ENCODE data around the gene ASCC1. TPM values are rescaled to one million over a fixed set of nuclear protein-coding genes. Genes with fewer than 3 reads are reported as not detected.

The ASCC1 gene
- total and polyA plus RNA-seq, 2 of the 13 experiments (the other 11 are each of a cell fraction or from before 2014, with no cell fraction given): 21.6 to 30.1 TPM

DNA sequence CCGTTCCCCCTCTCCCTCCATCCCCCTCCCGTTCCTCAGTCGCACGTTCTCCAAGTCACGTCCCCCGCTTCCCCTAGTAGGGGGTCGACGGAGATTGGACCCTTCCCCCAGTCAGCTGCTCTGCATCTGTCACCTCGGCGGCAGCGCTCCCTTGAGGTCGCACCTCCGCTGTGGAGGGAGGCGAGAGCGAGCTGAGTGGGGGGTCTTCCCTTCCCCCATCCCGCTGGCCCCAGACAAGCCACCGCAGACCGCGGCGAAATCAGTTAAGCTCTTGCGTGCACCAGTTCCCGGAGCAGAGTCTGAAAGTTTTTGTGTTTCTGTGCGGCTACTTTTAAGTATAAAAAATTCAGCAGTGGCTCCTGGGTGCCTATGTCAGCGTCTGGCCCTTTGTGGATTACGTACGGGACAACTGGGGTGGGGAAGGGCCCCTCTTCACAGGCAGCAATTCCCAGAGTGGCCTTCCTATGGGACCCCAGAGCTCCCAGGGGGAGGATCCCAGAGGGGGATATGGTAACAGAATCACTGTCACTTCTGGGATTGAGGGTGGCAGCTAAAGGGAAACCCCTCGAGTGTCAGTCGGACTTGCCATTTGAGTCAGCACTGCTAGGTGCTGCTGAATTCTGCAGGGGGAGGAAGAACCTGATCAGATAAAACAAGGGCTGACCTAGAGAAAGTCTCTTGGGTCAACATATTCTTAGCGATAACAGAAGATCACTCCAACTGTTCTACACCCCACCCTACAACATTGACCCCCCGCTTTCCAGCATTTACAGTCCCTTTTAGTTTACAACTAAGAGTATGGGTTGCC lies 45.1 kb upstream of the ASCC1 start (continued):
- TF ChIP-seq, protein P1, sequence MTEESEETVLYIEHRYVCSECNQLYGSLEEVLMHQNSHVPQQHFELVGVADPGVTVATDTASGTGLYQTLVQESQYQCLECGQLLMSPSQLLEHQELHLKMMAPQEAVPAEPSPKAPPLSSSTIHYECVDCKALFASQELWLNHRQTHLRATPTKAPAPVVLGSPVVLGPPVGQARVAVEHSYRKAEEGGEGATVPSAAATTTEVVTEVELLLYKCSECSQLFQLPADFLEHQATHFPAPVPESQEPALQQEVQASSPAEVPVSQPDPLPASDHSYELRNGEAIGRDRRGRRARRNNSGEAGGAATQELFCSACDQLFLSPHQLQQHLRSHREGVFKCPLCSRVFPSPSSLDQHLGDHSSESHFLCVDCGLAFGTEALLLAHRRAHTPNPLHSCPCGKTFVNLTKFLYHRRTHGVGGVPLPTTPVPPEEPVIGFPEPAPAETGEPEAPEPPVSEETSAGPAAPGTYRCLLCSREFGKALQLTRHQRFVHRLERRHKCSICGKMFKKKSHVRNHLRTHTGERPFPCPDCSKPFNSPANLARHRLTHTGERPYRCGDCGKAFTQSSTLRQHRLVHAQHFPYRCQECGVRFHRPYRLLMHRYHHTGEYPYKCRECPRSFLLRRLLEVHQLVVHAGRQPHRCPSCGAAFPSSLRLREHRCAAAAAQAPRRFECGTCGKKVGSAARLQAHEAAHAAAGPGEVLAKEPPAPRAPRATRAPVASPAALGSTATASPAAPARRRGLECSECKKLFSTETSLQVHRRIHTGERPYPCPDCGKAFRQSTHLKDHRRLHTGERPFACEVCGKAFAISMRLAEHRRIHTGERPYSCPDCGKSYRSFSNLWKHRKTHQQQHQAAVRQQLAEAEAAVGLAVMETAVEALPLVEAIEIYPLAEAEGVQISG (CRISPR knock-in tag; IDR thresholded peaks at IDR 0.05): peak; percentile 37; the same call in 1 of the 2 replicates
- TF ChIP-seq PHF5A (CRISPR knock-in tag; IDR thresholded peaks at IDR 0.05; ENCODE audit: low read depth, unreplicated experiment) (peak; percentile 24), ZFP37 (CRISPR knock-in tag; IDR thresholded peaks at IDR 0.05; ENCODE audit: borderline replicate concordance) (0 out of 2 replicates have a peak, but pooled peaks have one; percentile 64), PHF8 (CRISPR knock-in tag; IDR thresholded peaks at IDR 0.05) (peak; percentile 46), GLI4 (CRISPR knock-in tag; IDR thresholded peaks at IDR 0.05; ENCODE audit: borderline replicate concordance) (no peak; the same call in 1 of the 2 replicates), KAT7 (CRISPR knock-in tag; IDR thresholded peaks at IDR 0.05; ENCODE audit: borderline replicate concordance) (no peak), ZFYVE20 (CRISPR knock-in tag; IDR thresholded peaks at IDR 0.05; ENCODE audit: borderline replicate concordance, low read depth) (no peak), ZBTB7B (CRISPR knock-in tag; IDR thresholded peaks at IDR 0.05) (peak; percentile 87), ASH2L (IDR thresholded peaks at IDR 0.05; ENCODE audit: insufficient read length, low read depth, low read length) (peak; percentile 89), ZNF549 (CRISPR knock-in tag; IDR thresholded peaks at IDR 0.05) (no peak), MAFG (CRISPR knock-in tag; IDR thresholded peaks at IDR 0.05) (no peak), SP140L (CRISPR knock-in tag; IDR thresholded peaks at IDR 0.05; ENCODE audit: borderline replicate concordance) (no peak), CHCHD3 (CRISPR knock-in tag; IDR thresholded peaks at IDR 0.05) (no peak), ZNF709 (CRISPR knock-in tag; IDR thresholded peaks at IDR 0.05) (no peak), NFKBIZ (CRISPR knock-in tag; IDR thresholded peaks at IDR 0.05) (0 out of 2 replicates have a peak, but pooled peaks have one; percentile 25), ZMAT3 (CRISPR knock-in tag; conservative IDR thresholded peaks at IDR 0.05) (peak; percentile 93; the same call in 1 of the 2 replicates), NPAS2 (CRISPR knock-in tag; IDR thresholded peaks at IDR 0.05; ENCODE audit: borderline replicate concordance) (no peak), HNRNPLL (IDR thresholded peaks at IDR 0.05; ENCODE audit: low read depth, low read length, poor library complexity, severe bottlenecking) (no peak), YY1 (IDR thresholded peaks at IDR 0.05; ENCODE audit: insufficient read depth, insufficient replicate concordance, low read depth, low read length) (peak; percentile 2), BCL6 (CRISPR knock-in tag; IDR thresholded peaks at IDR 0.05) (0 out of 2 replicates have a peak, but pooled peaks have one; percentile 4)
- TF ChIP-seq, protein P2, sequence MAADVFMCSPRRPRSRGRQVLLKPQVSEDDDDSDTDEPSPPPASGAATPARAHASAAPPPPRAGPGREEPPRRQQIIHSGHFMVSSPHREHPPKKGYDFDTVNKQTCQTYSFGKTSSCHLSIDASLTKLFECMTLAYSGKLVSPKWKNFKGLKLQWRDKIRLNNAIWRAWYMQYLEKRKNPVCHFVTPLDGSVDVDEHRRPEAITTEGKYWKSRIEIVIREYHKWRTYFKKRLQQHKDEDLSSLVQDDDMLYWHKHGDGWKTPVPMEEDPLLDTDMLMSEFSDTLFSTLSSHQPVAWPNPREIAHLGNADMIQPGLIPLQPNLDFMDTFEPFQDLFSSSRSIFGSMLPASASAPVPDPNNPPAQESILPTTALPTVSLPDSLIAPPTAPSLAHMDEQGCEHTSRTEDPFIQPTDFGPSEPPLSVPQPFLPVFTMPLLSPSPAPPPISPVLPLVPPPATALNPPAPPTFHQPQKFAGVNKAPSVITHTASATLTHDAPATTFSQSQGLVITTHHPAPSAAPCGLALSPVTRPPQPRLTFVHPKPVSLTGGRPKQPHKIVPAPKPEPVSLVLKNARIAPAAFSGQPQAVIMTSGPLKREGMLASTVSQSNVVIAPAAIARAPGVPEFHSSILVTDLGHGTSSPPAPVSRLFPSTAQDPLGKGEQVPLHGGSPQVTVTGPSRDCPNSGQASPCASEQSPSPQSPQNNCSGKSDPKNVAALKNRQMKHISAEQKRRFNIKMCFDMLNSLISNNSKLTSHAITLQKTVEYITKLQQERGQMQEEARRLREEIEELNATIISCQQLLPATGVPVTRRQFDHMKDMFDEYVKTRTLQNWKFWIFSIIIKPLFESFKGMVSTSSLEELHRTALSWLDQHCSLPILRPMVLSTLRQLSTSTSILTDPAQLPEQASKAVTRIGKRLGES (CRISPR knock-in tag; IDR thresholded peaks at IDR 0.05; ENCODE audit: borderline replicate concordance): no peak
- TF ChIP-seq, protein P3, sequence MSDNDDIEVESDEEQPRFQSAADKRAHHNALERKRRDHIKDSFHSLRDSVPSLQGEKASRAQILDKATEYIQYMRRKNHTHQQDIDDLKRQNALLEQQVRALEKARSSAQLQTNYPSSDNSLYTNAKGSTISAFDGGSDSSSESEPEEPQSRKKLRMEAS (IDR thresholded peaks at IDR 0.05): peak; percentile 90
- TF ChIP-seq, protein P4, sequence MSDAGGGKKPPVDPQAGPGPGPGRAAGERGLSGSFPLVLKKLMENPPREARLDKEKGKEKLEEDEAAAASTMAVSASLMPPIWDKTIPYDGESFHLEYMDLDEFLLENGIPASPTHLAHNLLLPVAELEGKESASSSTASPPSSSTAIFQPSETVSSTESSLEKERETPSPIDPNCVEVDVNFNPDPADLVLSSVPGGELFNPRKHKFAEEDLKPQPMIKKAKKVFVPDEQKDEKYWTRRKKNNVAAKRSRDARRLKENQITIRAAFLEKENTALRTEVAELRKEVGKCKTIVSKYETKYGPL (CRISPR knock-in tag; IDR thresholded peaks at IDR 0.05): no peak

Data from HepG2 (cell line).